Osteoblast (primary cell): ENCODE measurements around the gene GAS6. TPM values are rescaled to one million over a fixed set of nuclear protein-coding genes. Genes with fewer than 3 reads are reported as not detected.

Experiments
- DNase-seq: peaks from one replicate; pipeline ENCODE4 v3.0.0; 2011; ENCODE audit warnings: low spot score, mixed read lengths; ENCODE audit not compliant: insufficient read length; ENCODE audit errors: missing footprints
- H2AFZ ChIP-seq: 2 replicates; pipeline ENCODE4 v1.6.0; 2011; ENCODE audit warnings: mild to moderate bottlenecking, low read length
- H3K27ac ChIP-seq: 2 replicates; pipeline ENCODE4 v1.5.1; 2011; ENCODE audit warnings: mild to moderate bottlenecking, low read depth, low read length, moderate library complexity
- H3K27me3 ChIP-seq: 2 replicates; pipeline ENCODE4 v1.6.0; 2012; ENCODE audit warnings: mild to moderate bottlenecking, control low read depth, inconsistent platforms, low read length, moderate library complexity; ENCODE audit not compliant: insufficient read depth
- H3K36me3 ChIP-seq: 2 replicates; pipeline ENCODE4 v1.5.1; 2011; ENCODE audit warnings: mild to moderate bottlenecking, low read length, control low read depth, moderate library complexity; ENCODE audit not compliant: insufficient read depth
- H3K4me1 ChIP-seq: 2 replicates; pipeline ENCODE4 v1.5.1; 2011; ENCODE audit warnings: mild to moderate bottlenecking, low read length, control low read depth, moderate library complexity; ENCODE audit not compliant: insufficient read depth
- H3K4me2 ChIP-seq: 2 replicates; pipeline ENCODE4 v1.6.0; 2011; ENCODE audit warnings: mild to moderate bottlenecking, low read length; ENCODE audit not compliant: insufficient read depth
- H3K4me3 ChIP-seq: fragments of 200-600 bp; sonication (generic); 3 replicates; pipeline ENCODE4 v1.5.1; 2012; ENCODE audit warnings: mild to moderate bottlenecking, low read length, inconsistent platforms; ENCODE audit not compliant: insufficient read depth
- H3K79me2 ChIP-seq: 2 replicates; pipeline ENCODE4 v1.6.0; 2012; ENCODE audit warnings: mild to moderate bottlenecking, low read length, control low read depth, inconsistent platforms; ENCODE audit not compliant: insufficient read depth
- H3K9me3 ChIP-seq: 2 replicates; pipeline ENCODE4 v1.5.1; 2011; ENCODE audit warnings: low read depth, low read length, control low read depth
- H4K20me1 ChIP-seq: 2 replicates; pipeline ENCODE4 v1.6.0; 2012; ENCODE audit warnings: mild to moderate bottlenecking, low read length, control low read depth; ENCODE audit not compliant: insufficient read depth
- total RNA-seq: library from RNA; depleted of rRNA; stranded (reverse); fragments of >200 nt; gene quantifications from 2 replicates; pipeline ENCODE4 v1.2.3, GENCODE V29; 2012
- TF ChIP-seq, protein P1 (sequence below): IDR thresholded peaks from 2 replicates; pipeline ENCODE4 v1.5.1; 2011; ENCODE audit warnings: mild to moderate bottlenecking, low read depth, low read length, moderate library complexity; ENCODE audit errors: extremely low read depth

GAS6 gene
- total RNA-seq, 1 donor = 417 TPM

DNA sequence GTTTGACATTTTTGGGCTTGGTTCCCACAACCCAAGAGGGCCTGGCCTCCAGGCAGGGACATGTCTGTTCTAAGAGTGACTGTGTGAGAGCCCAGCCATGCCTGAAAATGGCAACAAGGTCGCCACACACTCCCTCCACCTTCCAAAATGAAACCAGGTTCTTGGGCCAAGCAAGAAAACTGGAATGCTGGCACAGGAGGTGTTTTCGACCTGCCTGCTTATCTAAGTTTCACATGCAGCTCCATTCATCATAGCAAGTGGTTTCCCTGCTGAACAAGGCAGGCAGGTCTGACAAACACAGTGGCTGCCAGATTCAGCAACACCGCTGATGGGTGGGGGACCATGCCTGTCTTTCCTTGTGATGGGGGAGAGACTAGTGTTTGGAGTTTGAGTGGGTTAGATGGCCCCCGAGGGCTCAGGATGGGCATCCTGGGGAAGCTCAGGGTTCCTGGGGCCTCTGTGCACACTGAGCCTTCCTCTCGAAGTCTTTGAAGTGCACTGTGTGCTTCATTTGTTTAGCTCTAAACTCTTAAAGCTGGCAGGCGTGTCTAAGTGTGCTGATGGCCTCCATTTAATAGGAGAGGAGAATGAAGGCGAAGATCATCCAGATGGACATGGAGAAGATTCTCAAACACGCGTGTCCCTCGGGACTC lies 17.9 kb upstream of the GAS6 start:
- H3K4me1 ChIP-seq = peaks cover 15% of the 10 kb centered on the region
- no peak overlapping the region for H3K27ac ChIP-seq
- H3K4me3 ChIP-seq = no peak overlapping the region
- no peaks in the 10 kb centered on the region for H3K9me3 ChIP-seq
- H4K20me1 ChIP-seq = no peaks in the 10 kb centered on the region
- peak; percentile 83 for DNase-seq
- no peaks in the 10 kb centered on the region for H3K79me2 ChIP-seq
- TF ChIP-seq, protein P1, sequence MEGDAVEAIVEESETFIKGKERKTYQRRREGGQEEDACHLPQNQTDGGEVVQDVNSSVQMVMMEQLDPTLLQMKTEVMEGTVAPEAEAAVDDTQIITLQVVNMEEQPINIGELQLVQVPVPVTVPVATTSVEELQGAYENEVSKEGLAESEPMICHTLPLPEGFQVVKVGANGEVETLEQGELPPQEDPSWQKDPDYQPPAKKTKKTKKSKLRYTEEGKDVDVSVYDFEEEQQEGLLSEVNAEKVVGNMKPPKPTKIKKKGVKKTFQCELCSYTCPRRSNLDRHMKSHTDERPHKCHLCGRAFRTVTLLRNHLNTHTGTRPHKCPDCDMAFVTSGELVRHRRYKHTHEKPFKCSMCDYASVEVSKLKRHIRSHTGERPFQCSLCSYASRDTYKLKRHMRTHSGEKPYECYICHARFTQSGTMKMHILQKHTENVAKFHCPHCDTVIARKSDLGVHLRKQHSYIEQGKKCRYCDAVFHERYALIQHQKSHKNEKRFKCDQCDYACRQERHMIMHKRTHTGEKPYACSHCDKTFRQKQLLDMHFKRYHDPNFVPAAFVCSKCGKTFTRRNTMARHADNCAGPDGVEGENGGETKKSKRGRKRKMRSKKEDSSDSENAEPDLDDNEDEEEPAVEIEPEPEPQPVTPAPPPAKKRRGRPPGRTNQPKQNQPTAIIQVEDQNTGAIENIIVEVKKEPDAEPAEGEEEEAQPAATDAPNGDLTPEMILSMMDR = no peak
- no peaks in the 10 kb centered on the region for H3K36me3 ChIP-seq
- H2AFZ ChIP-seq = peak overlapping the region; percentile 24
- no peak overlapping the region for H3K4me2 ChIP-seq
- H3K27me3 ChIP-seq = no peaks in the 10 kb centered on the region

DNA sequence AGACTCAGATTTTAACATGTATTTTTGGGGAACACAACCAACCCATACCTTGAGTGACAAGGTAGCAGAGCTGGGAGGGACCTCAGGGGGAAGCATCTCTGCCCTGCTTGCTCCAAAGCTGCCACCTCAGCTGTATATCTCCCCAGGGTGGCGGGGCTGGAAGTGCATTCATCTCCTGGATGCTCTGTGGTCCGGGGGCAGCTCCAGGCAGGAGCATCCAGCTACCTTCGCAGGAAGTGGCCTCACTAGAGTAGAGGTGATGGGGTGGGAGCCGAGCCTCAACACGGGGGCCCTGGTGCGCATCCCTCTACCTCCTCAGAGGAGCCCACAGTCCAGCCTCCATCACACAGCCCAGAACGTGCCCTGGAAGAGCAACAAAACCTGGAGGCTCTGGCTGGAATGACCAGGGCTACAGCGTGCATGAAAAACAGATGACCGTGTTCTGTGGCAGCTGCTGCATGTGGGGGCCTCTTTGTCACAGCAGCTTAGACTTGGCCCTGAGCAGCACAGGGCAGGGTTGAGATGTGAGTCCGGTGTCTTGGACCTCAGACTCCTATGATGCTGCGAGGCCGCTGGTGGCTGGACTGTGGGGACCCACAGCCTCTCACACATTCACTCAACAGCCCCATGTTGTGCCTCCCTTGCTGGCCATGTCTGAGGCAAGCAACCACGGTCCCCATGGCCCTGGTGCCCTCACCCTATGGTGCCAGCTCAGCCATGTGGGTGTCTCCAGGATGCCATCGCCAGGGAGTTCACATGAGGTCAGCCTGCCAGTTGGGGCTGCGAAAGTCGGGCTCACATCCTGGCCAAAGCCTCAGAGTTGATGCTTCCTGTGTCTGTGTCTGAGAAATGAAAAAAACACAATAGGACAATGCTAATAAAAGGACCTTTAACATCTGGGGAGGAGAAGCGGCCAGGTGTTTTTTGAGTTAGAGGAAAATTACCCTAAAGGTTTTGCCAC lies 17.1 kb upstream of the GAS6 start:
- Histone ChIP-seq H3K4me3 (no peak overlapping the region), H3K27ac (no peak overlapping the region), H3K79me2 (no peaks in the 10 kb centered on the region), H3K4me1 (peaks cover 15% of the 10 kb centered on the region), H3K4me2 (no peak overlapping the region), H2AFZ (peak overlapping the region; percentile 85), H3K36me3 (no peaks in the 10 kb centered on the region), H3K27me3 (no peaks in the 10 kb centered on the region), H3K9me3 (no peaks in the 10 kb centered on the region), H4K20me1 (no peaks in the 10 kb centered on the region)
- DNase-seq = peak; percentile 90
- TF ChIP-seq, protein P1 = no peak

DNA sequence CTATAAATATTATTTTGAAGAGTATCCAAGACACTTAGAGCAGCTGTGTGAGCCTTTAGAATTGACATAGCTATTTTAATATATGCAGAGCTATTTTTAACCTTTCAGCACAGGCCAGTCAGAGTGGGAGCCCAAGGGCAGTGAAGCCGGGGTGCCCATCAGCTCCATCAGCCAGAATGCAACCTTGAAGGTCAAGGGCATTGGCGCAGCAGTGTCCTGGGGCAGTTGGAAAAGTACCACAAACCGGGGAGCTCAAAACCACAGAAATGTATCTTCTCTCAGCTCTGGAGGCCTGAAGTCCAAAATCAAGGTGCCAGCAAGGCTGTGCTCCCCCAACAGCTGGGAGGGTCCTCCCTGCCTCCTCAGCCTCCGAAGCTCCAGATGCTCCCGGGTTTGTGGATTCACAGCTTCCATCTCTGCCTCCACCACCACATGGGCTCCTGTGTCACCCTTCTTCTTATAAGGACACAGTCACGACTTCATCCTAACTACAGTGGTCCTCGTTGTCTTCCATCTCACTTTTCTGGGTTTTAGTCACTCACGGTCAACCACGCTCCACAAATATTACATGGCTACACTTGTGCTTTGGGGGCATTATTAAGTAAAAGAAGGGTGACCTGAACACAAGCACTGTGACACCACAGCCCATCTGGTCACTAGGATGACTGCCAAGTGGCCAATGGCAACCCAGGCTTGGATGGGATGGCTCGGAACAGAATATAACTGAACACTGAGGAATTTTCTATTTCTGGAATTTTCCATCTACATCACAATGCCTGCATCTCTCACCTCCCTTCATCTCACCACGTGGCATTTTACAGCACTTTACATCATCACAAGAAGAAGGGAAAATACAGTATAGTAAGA lies 15.9 kb upstream of the GAS6 start:
- Histone ChIP-seq H3K36me3 (no peaks in the 10 kb centered on the region), H3K4me2 (no peak overlapping the region), H3K4me3 (no peak overlapping the region), H3K27me3 (no peaks in the 10 kb centered on the region), H4K20me1 (no peaks in the 10 kb centered on the region), H3K79me2 (no peaks in the 10 kb centered on the region), H3K4me1 (peaks cover 15% of the 10 kb centered on the region), H3K9me3 (no peaks in the 10 kb centered on the region), H2AFZ (no peak overlapping the region), H3K27ac (no peak overlapping the region)
- TF ChIP-seq, protein P1 = no peak
- peak; percentile 62 for DNase-seq
